HepG2 (cell line): Measurements from ENCODE around the gene KSR1. TPM values are rescaled to one million over a fixed set of nuclear protein-coding genes. Genes with fewer than 3 reads are reported as not detected.

Source experiments
- ARID2 ChIP-seq: sonication (generic); formaldehyde crosslinking; IDR thresholded peaks from 2 replicates; pipeline ENCODE4 v1.8.1; 2022; ENCODE audit warnings: mild to moderate bottlenecking, missing genetic modification reagents, borderline replicate concordance
- ARNTL ChIP-seq: sonication (generic); formaldehyde crosslinking; IDR thresholded peaks from 2 replicates; pipeline ENCODE4 v1.4.0; 2020; ENCODE audit warnings: mild to moderate bottlenecking, missing genetic modification reagents
- CHD2 ChIP-seq: IDR thresholded peaks from 2 replicates; pipeline ENCODE4 v1.6.1; 2011; ENCODE audit warnings: low read depth, low read length, improper control_type of control experiment
- E2F2 ChIP-seq: sonication (generic); formaldehyde crosslinking; IDR thresholded peaks from 2 replicates; pipeline ENCODE4 v1.4.0; 2020; ENCODE audit warnings: missing genetic modification reagents, borderline replicate concordance
- FOXP1 ChIP-seq, 2 experiments: fragments of 450-650 bp in 1 of 2; IDR thresholded peaks; 2 replicates each; pipeline ENCODE4 v1.6.1; 2017 to 2018; ENCODE audit warnings: antibody characterized with exemption in 1 of 2
- IRF2 ChIP-seq: IDR thresholded peaks from 2 replicates; pipeline ENCODE4 v1.6.1; 2018; ENCODE audit warnings: missing genetic modification reagents, missing compliant biosample characterization
- MAX ChIP-seq: IDR thresholded peaks from 2 replicates; pipeline ENCODE4 v1.6.1; 2012; ENCODE audit warnings: inconsistent platforms
- MEIS1 ChIP-seq: sonication (generic); formaldehyde crosslinking; IDR thresholded peaks from 2 replicates; pipeline ENCODE4 v1.9.0; 2021; ENCODE audit warnings: mild to moderate bottlenecking, missing genetic modification reagents, moderate library complexity, borderline replicate concordance
- MIER3 ChIP-seq: IDR thresholded peaks from 2 replicates; pipeline ENCODE4 v1.6.1; 2016; ENCODE audit warnings: missing compliant biosample characterization, borderline replicate concordance
- NPAS2 ChIP-seq: sonication (generic); formaldehyde crosslinking; IDR thresholded peaks from 2 replicates; pipeline ENCODE4 v1.8.0; 2022; ENCODE audit warnings: mild to moderate bottlenecking, missing genetic modification reagents, borderline replicate concordance
- PHB2 ChIP-seq: fragments of 450-650 bp; IDR thresholded peaks from 2 replicates; pipeline ENCODE4 v1.6.1; 2018; ENCODE audit not compliant: partially characterized antibody
- RAD21 ChIP-seq: fragments of 450-650 bp; formaldehyde crosslinking; IDR thresholded peaks from 2 replicates; pipeline ENCODE4 v1.5.0; 2020; ENCODE audit warnings: mild to moderate bottlenecking
- RAD51 ChIP-seq: fragments of 450-650 bp; IDR thresholded peaks from 2 replicates; pipeline ENCODE4 v1.6.1; 2016; ENCODE audit warnings: borderline replicate concordance
- RARA ChIP-seq: IDR thresholded peaks from 2 replicates; pipeline ENCODE4 v1.6.1; 2016; ENCODE audit warnings: missing genetic modification reagents, missing compliant biosample characterization
- TMF1 ChIP-seq: sonication (generic); formaldehyde crosslinking; IDR thresholded peaks from 2 replicates; pipeline ENCODE4 v1.8.1; 2022; ENCODE audit warnings: low read depth, missing genetic modification reagents
- YEATS2 ChIP-seq: sonication (generic); formaldehyde crosslinking; IDR thresholded peaks from 2 replicates; pipeline ENCODE4 v1.4.0; 2020; ENCODE audit warnings: missing genetic modification reagents, borderline replicate concordance
- ZBTB21 ChIP-seq: sonication (generic); formaldehyde crosslinking; IDR thresholded peaks from 2 replicates; pipeline ENCODE4 v1.4.0; 2020; ENCODE audit warnings: missing genetic modification reagents
- ZFP41 ChIP-seq: sonication (generic); formaldehyde crosslinking; IDR thresholded peaks from 2 replicates; pipeline ENCODE4 v1.4.0; 2020; ENCODE audit warnings: mild to moderate bottlenecking, missing genetic modification reagents, borderline replicate concordance
- ZFX ChIP-seq: sonication (generic); formaldehyde crosslinking; IDR thresholded peaks from 2 replicates; pipeline ENCODE4 v1.4.0; 2020; ENCODE audit warnings: mild to moderate bottlenecking, low read depth, missing genetic modification reagents, moderate library complexity
- ZNF264 ChIP-seq: sonication (generic); formaldehyde crosslinking; IDR thresholded peaks from 2 replicates; pipeline ENCODE4 v1.4.0; 2020; ENCODE audit warnings: missing genetic modification reagents
- ZNF431 ChIP-seq: sonication (generic); formaldehyde crosslinking; IDR thresholded peaks from 2 replicates; pipeline ENCODE4 v1.9.0; 2022; ENCODE audit warnings: missing genetic modification reagents, low read depth, mild to moderate bottlenecking, borderline replicate concordance
- ZNF580 ChIP-seq: IDR thresholded peaks from 2 replicates; pipeline ENCODE4 v1.6.1; 2016; ENCODE audit warnings: low read depth, borderline replicate concordance
- ZSCAN21 ChIP-seq: sonication (generic); formaldehyde crosslinking; IDR thresholded peaks from 2 replicates; pipeline ENCODE4 v1.8.0; 2022; ENCODE audit warnings: mild to moderate bottlenecking, missing genetic modification reagents, moderate library complexity, borderline replicate concordance
- polyA plus RNA-seq, 8 experiments: library from polyadenylated mRNA; depleted of rRNA in 3 of 8; stranded (reverse) in 7 of 8; unstranded in 1 of 8; fragments of >200 nt; fragmentation: Illumina TruSeq in 4 of 8; extraction: Trizol in 4 of 8; gene quantifications; 2 replicates each; pipeline versions ENCODE4 v1.2.1 to v1.2.3, GENCODE V29; 2011 to 2016; ENCODE audit warnings: low read depth in 4 of 8, missing spikeins in 1 of 8, mixed read lengths in 1 of 8; ENCODE audit not compliant: insufficient read depth in 1 of 8
- total RNA-seq, 5 experiments: library from RNA; depleted of rRNA; stranded (reverse); fragments of >200 nt; fragmentation: Illumina TruSeq; extraction: Trizol; gene quantifications; 2 replicates each; pipeline ENCODE4 v1.2.3, GENCODE V29; 2016; ENCODE audit warnings: low read depth in 1 of 5
- TF ChIP-seq, protein P1 (sequence below): sonication (generic); formaldehyde crosslinking; IDR thresholded peaks from 2 replicates; pipeline ENCODE4 v1.4.0; 2020; ENCODE audit warnings: missing genetic modification reagents
- TF ChIP-seq, protein P2 (sequence below): sonication (generic); formaldehyde crosslinking; IDR thresholded peaks from 2 replicates; pipeline ENCODE4 v1.5.0; 2020; ENCODE audit warnings: missing genetic modification reagents
- TF ChIP-seq, protein P3 (sequence below): sonication (generic); formaldehyde crosslinking; IDR thresholded peaks from 2 replicates; pipeline ENCODE4 v1.4.0; 2020; ENCODE audit warnings: missing genetic modification reagents, low read depth, mild to moderate bottlenecking, borderline replicate concordance

The KSR1 gene
- total and polyA plus RNA-seq, 2 of the 13 experiments (the other 11 are each of a cell fraction or from before 2014, with no cell fraction given) = 10.1 to 16.6 TPM

DNA sequence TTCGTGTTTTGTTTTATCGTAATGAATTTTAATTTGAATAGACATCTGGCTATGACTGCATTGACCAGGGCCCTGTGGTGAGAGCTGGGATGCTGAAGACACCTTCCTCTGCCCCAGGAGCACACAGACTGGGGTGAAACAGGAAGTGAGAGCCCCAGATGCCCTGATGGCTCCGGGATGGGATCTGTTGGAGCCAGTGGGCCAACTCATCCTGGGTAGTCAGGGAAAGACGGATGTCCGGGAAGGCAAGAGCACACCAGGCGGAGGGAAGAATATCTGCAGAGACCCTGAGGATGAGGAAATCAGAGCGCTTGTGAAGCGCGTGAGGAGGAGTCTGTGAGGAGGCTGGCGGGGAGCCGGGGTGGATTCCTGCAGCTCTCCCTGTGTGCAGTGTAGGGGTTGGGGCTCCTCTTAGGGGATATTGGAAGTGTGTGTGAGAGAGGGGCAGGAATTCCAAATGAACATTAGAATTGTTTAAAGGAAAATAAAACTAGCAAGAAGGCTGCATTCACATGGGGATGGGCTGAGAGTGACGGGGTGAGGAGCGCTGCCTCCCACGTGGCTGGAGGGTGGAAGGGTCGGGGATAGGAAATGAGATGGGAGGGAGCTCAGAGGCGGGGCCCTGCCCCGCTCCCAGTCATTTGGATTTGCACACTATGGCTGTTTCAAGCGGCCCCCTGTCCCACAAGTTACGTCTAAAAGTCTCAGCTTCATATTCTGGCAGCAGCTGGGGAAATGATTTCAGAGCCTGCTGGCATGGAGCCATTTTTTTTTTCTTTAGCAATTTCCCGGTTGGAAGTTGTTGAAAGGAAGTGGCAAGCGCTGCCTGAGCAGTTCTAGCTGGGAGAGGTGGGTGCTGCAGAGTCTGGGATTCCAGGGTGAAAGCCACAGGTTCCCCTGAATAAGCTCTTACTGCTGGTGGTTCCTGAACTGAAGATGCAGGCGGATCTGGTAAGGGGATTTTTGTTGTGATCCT is 103.5 kb downstream of the KSR1 start (continued):
- TF ChIP-seq ZNF580 (no peak), PHB2 (no peak), ZSCAN21 (CRISPR knock-in tag) (no peak), ZNF431 (0 out of 2 replicates have a peak, but pooled peaks have one; percentile 6), RAD51 (no peak), YEATS2 (CRISPR knock-in tag) (no peak), ZFX (no peak), ARID2 (no peak), IRF2 (no peak), E2F2 (CRISPR knock-in tag) (no peak), MIER3 (CRISPR knock-in tag) (no peak), ARNTL (CRISPR knock-in tag) (no peak), MAX (peak; percentile 39; the same call in 1 of the 2 replicates), RARA (CRISPR knock-in tag) (no peak), TMF1 (CRISPR knock-in tag) (no peak), ZBTB21 (CRISPR knock-in tag) (no peak), CHD2 (no peak), NPAS2 (CRISPR knock-in tag) (no peak), ZNF264 (CRISPR knock-in tag) (no peak), FOXP1 (IDR thresholded peaks at IDR 0.05) (no peak), FOXP1 (CRISPR knock-in tag; IDR thresholded peaks at IDR 0.05) (no peak), RAD21 (CRISPR knock-in tag) (no peak), ZFP41 (CRISPR knock-in tag) (no peak), MEIS1 (CRISPR knock-in tag) (no peak)
- TF ChIP-seq, protein P1, sequence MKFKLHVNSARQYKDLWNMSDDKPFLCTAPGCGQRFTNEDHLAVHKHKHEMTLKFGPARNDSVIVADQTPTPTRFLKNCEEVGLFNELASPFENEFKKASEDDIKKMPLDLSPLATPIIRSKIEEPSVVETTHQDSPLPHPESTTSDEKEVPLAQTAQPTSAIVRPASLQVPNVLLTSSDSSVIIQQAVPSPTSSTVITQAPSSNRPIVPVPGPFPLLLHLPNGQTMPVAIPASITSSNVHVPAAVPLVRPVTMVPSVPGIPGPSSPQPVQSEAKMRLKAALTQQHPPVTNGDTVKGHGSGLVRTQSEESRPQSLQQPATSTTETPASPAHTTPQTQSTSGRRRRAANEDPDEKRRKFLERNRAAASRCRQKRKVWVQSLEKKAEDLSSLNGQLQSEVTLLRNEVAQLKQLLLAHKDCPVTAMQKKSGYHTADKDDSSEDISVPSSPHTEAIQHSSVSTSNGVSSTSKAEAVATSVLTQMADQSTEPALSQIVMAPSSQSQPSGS (CRISPR knock-in tag) = no peak
- TF ChIP-seq, protein P2, sequence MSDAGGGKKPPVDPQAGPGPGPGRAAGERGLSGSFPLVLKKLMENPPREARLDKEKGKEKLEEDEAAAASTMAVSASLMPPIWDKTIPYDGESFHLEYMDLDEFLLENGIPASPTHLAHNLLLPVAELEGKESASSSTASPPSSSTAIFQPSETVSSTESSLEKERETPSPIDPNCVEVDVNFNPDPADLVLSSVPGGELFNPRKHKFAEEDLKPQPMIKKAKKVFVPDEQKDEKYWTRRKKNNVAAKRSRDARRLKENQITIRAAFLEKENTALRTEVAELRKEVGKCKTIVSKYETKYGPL (CRISPR knock-in tag) = no peak
- TF ChIP-seq, protein P3, sequence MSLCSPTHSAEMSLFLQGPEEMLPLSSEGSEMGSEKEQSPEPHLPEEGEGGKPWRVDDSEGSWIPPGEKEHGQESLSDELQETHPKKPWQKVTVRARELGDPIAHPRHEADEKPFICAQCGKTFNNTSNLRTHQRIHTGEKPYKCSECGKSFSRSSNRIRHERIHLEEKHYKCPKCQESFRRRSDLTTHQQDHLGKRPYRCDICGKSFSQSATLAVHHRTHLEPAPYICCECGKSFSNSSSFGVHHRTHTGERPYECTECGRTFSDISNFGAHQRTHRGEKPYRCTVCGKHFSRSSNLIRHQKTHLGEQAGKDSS (CRISPR knock-in tag) = 0 out of 2 replicates have a peak, but pooled peaks have one; percentile 13
